HepG2 (cell line): ENCODE data around the gene CTRL. TPM values are rescaled to one million over a fixed set of nuclear protein-coding genes. Genes with fewer than 3 reads are reported as not detected.

Source experiments
- ATAC-seq: fragments of 200-7000 bp; cut with Tn5 transposase; 3 replicates; pipeline ENCODE4 v1.9.1; 2020; ENCODE audit warnings: mild to moderate bottlenecking, moderate library complexity
- BruUV-seq: library from RNA; stranded (reverse); fragments of 400-500 nt; replicated peaks from 2 replicates; lab custom pipeline; 2021; lab: Mats Ljungman, UMichigan
- CTCF ChIA-PET: fragments of 300-600 bp; formaldehyde crosslinking; extraction: SDS; loops from one replicate; lab custom pipeline; 2021; ENCODE audit warnings: low total read pairs, inconsistent platforms, low intra/inter-chr PET ratio; lab: Yijun Ruan, JAX
- POLR2A ChIA-PET: fragments of 350-600 bp; sonication (Branson Sonifier 250); formaldehyde crosslinking; loops from one replicate; lab custom pipeline; 2020; ENCODE audit warnings: antibody characterized with exemption, inconsistent platforms; lab: Yijun Ruan, JAX
- DNase-seq: peaks from one replicate; pipeline ENCODE4 v3.0.0-alpha.2; 2015; ENCODE audit warnings: low spot score
- FAIRE-seq: peaks from 3 replicates; lab custom pipeline; 2011; peaks lifted over from hg19 to GRCh38; lab: Jason Lieb, UNC
- H2AFZ ChIP-seq: one replicate; pipeline ENCODE4 v1.6.1; 2011; ENCODE audit warnings: low read length, inconsistent platforms
- H3K27ac ChIP-seq: fragments of 300-600 bp; 3 replicates; pipeline ENCODE4 v1.8.0; 2011; ENCODE audit warnings: mixed run types, mild to moderate bottlenecking, mixed read lengths, low read length, inconsistent platforms; ENCODE audit not compliant: insufficient read depth; ENCODE audit errors: extremely low read length
- H3K27me3 ChIP-seq, 2 experiments: fragments of 200-600 bp in 1 of 2; 2 replicates in 1 of 2; 3 replicates in 1 of 2; pipeline versions ENCODE4 v1.6.0 to v1.8.0; 2011; ENCODE audit warnings: low read length in 2 of 2, mild to moderate bottlenecking in 2 of 2, moderate library complexity in 2 of 2, inconsistent platforms in 1 of 2; ENCODE audit not compliant: insufficient read depth in 2 of 2, control insufficient read depth in 1 of 2
- H3K36me3 ChIP-seq, 2 experiments: fragments of 200-600 bp in 1 of 2; replicated peaks in 1 of 2; 2 replicates in 1 of 2; 3 replicates in 1 of 2; pipeline versions ENCODE4 v1.5.1 to v1.8.0; 2011; ENCODE audit warnings: low read length in 2 of 2, inconsistent platforms in 1 of 2; ENCODE audit not compliant: insufficient read depth in 2 of 2, control insufficient read depth in 1 of 2
- H3K4me1 ChIP-seq: 2 replicates; pipeline ENCODE4 v1.5.1; 2012; ENCODE audit warnings: low read length, inconsistent platforms; ENCODE audit not compliant: insufficient read depth
- H3K4me2 ChIP-seq: 2 replicates; pipeline ENCODE4 v1.6.0; 2011; ENCODE audit warnings: low read depth, low read length, inconsistent platforms
- H3K4me3 ChIP-seq, 3 experiments: fragments of 200-600 bp in 1 of 3; sonication (generic), shearing (Covaris generic) in 1 of 3; replicated peaks in 1 of 3; 2 replicates each; pipeline ENCODE4 v1.5.1; 2011 to 2016; ENCODE audit warnings: low read length in 3 of 3, inconsistent platforms in 2 of 3, low read depth in 2 of 3, mild to moderate bottlenecking in 2 of 3, control low read depth in 1 of 3, mixed read lengths in 1 of 3; ENCODE audit not compliant: insufficient read depth in 1 of 3
- H3K79me2 ChIP-seq: one replicate; pipeline ENCODE4 v1.6.1; 2011; ENCODE audit warnings: low read length, inconsistent platforms; ENCODE audit not compliant: insufficient read depth
- H3K9ac ChIP-seq: 2 replicates; pipeline ENCODE4 v1.6.0; 2011; ENCODE audit warnings: mild to moderate bottlenecking, low read depth, low read length, inconsistent platforms; ENCODE audit not compliant: insufficient read depth
- H3K9me3 ChIP-seq: 2 replicates; pipeline ENCODE4 v1.5.1; 2012; ENCODE audit warnings: mild to moderate bottlenecking, low read length
- H4K20me1 ChIP-seq: 2 replicates; pipeline ENCODE4 v1.6.0; 2011; ENCODE audit warnings: inconsistent platforms, mild to moderate bottlenecking, low read length, moderate library complexity; ENCODE audit not compliant: insufficient read depth
- ARNT ChIP-seq: fragments of 450-650 bp; IDR thresholded peaks from 2 replicates; pipeline ENCODE4 v1.6.1; 2017
- EEA1 ChIP-seq: sonication (generic); formaldehyde crosslinking; IDR thresholded peaks from 2 replicates; pipeline ENCODE4 v1.5.1; 2020; ENCODE audit warnings: mild to moderate bottlenecking, missing genetic modification reagents, borderline replicate concordance
- FOXO4 ChIP-seq: sonication (generic); formaldehyde crosslinking; conservative IDR thresholded peaks from 2 replicates; pipeline ENCODE4 v1.8.1; 2023; ENCODE audit warnings: missing genetic modification reagents
- GPN1 ChIP-seq: sonication (generic); formaldehyde crosslinking; IDR thresholded peaks from 2 replicates; pipeline ENCODE4 v1.5.1; 2020; ENCODE audit warnings: missing genetic modification reagents, borderline replicate concordance
- KDM5B ChIP-seq: sonication (generic); formaldehyde crosslinking; IDR thresholded peaks from 2 replicates; pipeline ENCODE4 v1.4.0; 2020; ENCODE audit warnings: missing genetic modification reagents, mild to moderate bottlenecking, borderline replicate concordance
- KLF16 ChIP-seq, 2 experiments: sonication (generic) in 1 of 2; formaldehyde crosslinking in 1 of 2; IDR thresholded peaks; 2 replicates each; pipeline versions ENCODE4 v1.6.1 to v1.8.0; 2016 to 2023; ENCODE audit warnings: missing genetic modification reagents in 2 of 2, missing compliant biosample characterization in 1 of 2
- NONO ChIP-seq, 2 experiments: fragments of 450-650 bp in 1 of 2; sonication (generic) in 1 of 2; formaldehyde crosslinking in 1 of 2; IDR thresholded peaks in 1 of 2; conservative IDR thresholded peaks in 1 of 2; 2 replicates each; pipeline versions ENCODE4 v1.6.1 to v1.8.0; 2017 to 2022; ENCODE audit warnings: mild to moderate bottlenecking in 1 of 2, missing genetic modification reagents in 1 of 2, moderate library complexity in 1 of 2
- NR1H2 ChIP-seq: sonication (generic); formaldehyde crosslinking; IDR thresholded peaks from 2 replicates; pipeline ENCODE4 v1.8.1; 2022; ENCODE audit warnings: low read depth, missing genetic modification reagents, borderline replicate concordance
- POGK ChIP-seq: sonication (generic); formaldehyde crosslinking; conservative IDR thresholded peaks from 2 replicates; pipeline ENCODE4 v1.8.0; 2022; ENCODE audit warnings: mild to moderate bottlenecking, moderate library complexity, missing genetic modification reagents
- RBM22 ChIP-seq: fragments of 200-400 bp; formaldehyde crosslinking; optimal IDR thresholded peaks from 2 replicates; pipeline ENCODE3; 2017; ENCODE audit warnings: mild to moderate bottlenecking, low read length, moderate library complexity
- SAP130 ChIP-seq: IDR thresholded peaks from 2 replicates; pipeline ENCODE4 v1.6.1; 2016; ENCODE audit warnings: low read depth
- ZBTB14 ChIP-seq: sonication (generic); formaldehyde crosslinking; IDR thresholded peaks from 2 replicates; pipeline ENCODE4 v1.4.0; 2020; ENCODE audit warnings: missing genetic modification reagents
- ZBTB26 ChIP-seq: IDR thresholded peaks from 2 replicates; pipeline ENCODE4 v1.6.1; 2016; ENCODE audit warnings: missing compliant biosample characterization, missing genetic modification reagents, borderline replicate concordance
- ZFP91 ChIP-seq: sonication (generic); formaldehyde crosslinking; IDR thresholded peaks from 2 replicates; pipeline ENCODE4 v1.9.0; 2022; ENCODE audit warnings: missing genetic modification reagents, mild to moderate bottlenecking, borderline replicate concordance
- ZFYVE20 ChIP-seq: sonication (generic); formaldehyde crosslinking; IDR thresholded peaks from 2 replicates; pipeline ENCODE4 v1.8.0; 2023; ENCODE audit warnings: low read depth, mild to moderate bottlenecking, moderate library complexity, missing genetic modification reagents, borderline replicate concordance
- ZNF331 ChIP-seq: sonication (generic); formaldehyde crosslinking; IDR thresholded peaks from 2 replicates; pipeline ENCODE4 v1.4.0; 2020; ENCODE audit warnings: missing genetic modification reagents
- ZNF567 ChIP-seq: sonication (generic); formaldehyde crosslinking; IDR thresholded peaks from 2 replicates; pipeline ENCODE4 v1.8.1; 2023; ENCODE audit warnings: mild to moderate bottlenecking, missing genetic modification reagents, borderline replicate concordance
- ZNF879 ChIP-seq: sonication (generic); formaldehyde crosslinking; IDR thresholded peaks from 2 replicates; pipeline ENCODE4 v1.8.1; 2023; ENCODE audit warnings: missing genetic modification reagents
- WGBS: methylation state at CpG from one replicate; pipeline ENCODE4 v1.1.6; 2017; ENCODE audit warnings: low lambda C conversion rate; 5-methylcytosine and 5-hydroxymethylcytosine counted together
- in situ Hi-C: cut with HindIII; loops from 2 replicates; pipeline ENCODE4 v1.10.0; 2017; ENCODE audit warnings: low pct_unique_long_range_greater_than_20kb; ENCODE audit not compliant: extremely low pct_ligation_motif_present
- intact Hi-C: fragments of 100-400 bp; cut with micrococcal nuclease; formaldehyde crosslinking; loops from one replicate; pipeline ENCODE4 v1.10.0; 2022; ENCODE audit not compliant: unreplicated experiment
- polyA plus RNA-seq, 8 experiments: library from polyadenylated mRNA; depleted of rRNA in 3 of 8; stranded (reverse) in 7 of 8; unstranded in 1 of 8; fragments of >200 nt; fragmentation: Illumina TruSeq in 4 of 8; extraction: Trizol in 4 of 8; gene quantifications; 2 replicates each; pipeline versions ENCODE4 v1.2.1 to v1.2.3, GENCODE V29; 2011 to 2016; ENCODE audit warnings: low read depth in 4 of 8, missing spikeins in 1 of 8, mixed read lengths in 1 of 8; ENCODE audit not compliant: insufficient read depth in 1 of 8
- total RNA-seq, 5 experiments: library from RNA; depleted of rRNA; stranded (reverse); fragments of >200 nt; fragmentation: Illumina TruSeq; extraction: Trizol; gene quantifications; 2 replicates each; pipeline ENCODE4 v1.2.3, GENCODE V29; 2016; ENCODE audit warnings: low read depth in 1 of 5

CTRL gene
- total and polyA plus RNA-seq, 2 of the 13 experiments (the other 11 are each of a cell fraction or from before 2014, with no cell fraction given) = 1.9 to 2.7 TPM

- Histone ChIP-seq H3K9me3 (no peaks in the 10 kb centered on the region), H3K36me3 (peaks cover 11 to 29% of the 10 kb centered on the region in 2 experiments), H3K9ac (no peak overlapping the region), H3K79me2 (no peaks in the 10 kb centered on the region), H3K4me1 (peaks cover 19% of the 10 kb centered on the region), H3K4me2 (no peak overlapping the region), H4K20me1 (no peaks in the 10 kb centered on the region; the same call in 1 of the 2 replicates), H2AFZ (no peak overlapping the region), H3K27ac (no peak overlapping the region), H3K27me3 (no peaks in the 10 kb centered on the region), H3K4me3 (no peak overlapping the region)
- TF ChIP-seq ZBTB26 = no peak
- no peak for TF ChIP-seq ZNF879 (CRISPR knock-in tag)
- TF ChIP-seq ZFP91 (CRISPR knock-in tag) = no peak
- no peak for TF ChIP-seq NR1H2 (CRISPR knock-in tag)
- TF ChIP-seq ZBTB14 (CRISPR knock-in tag) = no peak
- TF ChIP-seq NONO (IDR thresholded peaks at IDR 0.05) = no peak
- no peak for TF ChIP-seq NONO (CRISPR knock-in tag; conservative IDR thresholded peaks at IDR 0.05)
- no peak for TF ChIP-seq SAP130 (CRISPR knock-in tag)
- TF ChIP-seq ZNF567 (CRISPR knock-in tag) = no peak
- no peak for TF ChIP-seq ZFYVE20 (CRISPR knock-in tag)
- no peak for TF ChIP-seq POGK (CRISPR knock-in tag)
- no peak for TF ChIP-seq KLF16 (CRISPR knock-in tag; IDR thresholded peaks at IDR 0.05)
- no peak for TF ChIP-seq FOXO4 (CRISPR knock-in tag)
- TF ChIP-seq ARNT = no peak
- no peak for TF ChIP-seq EEA1 (CRISPR knock-in tag)
- no peak for TF ChIP-seq RBM22
- no peak for TF ChIP-seq KDM5B (CRISPR knock-in tag)
- TF ChIP-seq GPN1 (CRISPR knock-in tag) = no peak
- no peak for TF ChIP-seq ZNF331 (CRISPR knock-in tag)
- CTCF ChIA-PET = no interaction called here
- no TSS peak for BruUV-seq
- in situ Hi-C loops (no loop called here), intact Hi-C loops (no loop called here)
- ATAC-seq = no peak
- DNase-seq = no peak
- POLR2A ChIA-PET = no interaction called here
- WGBS = 84% methylated on average over 2 of the region's 2 CpGs
- no peak for FAIRE-seq
These were observed 21.5 kb downstream of the CTRL start for GRCh38 chr16:67910158-67910557.
